HG03159 (cell line): ENCODE results near the gene PLEKHH2.
"Not testable (repeated sequence)": the region's sequence is repeated elsewhere in the genome, so short reads cannot be mapped to it uniquely, and the experiment has no call there.

Experiments used
- ATAC-seq: cut with Tn5 transposase; IDR thresholded peaks from one replicate; pipeline ENCODE4 v1.9.1; 2021; ENCODE audit warnings: mild to moderate bottlenecking, moderate library complexity; ENCODE audit not compliant: unreplicated experiment

The PLEKHH2 gene

DNA sequence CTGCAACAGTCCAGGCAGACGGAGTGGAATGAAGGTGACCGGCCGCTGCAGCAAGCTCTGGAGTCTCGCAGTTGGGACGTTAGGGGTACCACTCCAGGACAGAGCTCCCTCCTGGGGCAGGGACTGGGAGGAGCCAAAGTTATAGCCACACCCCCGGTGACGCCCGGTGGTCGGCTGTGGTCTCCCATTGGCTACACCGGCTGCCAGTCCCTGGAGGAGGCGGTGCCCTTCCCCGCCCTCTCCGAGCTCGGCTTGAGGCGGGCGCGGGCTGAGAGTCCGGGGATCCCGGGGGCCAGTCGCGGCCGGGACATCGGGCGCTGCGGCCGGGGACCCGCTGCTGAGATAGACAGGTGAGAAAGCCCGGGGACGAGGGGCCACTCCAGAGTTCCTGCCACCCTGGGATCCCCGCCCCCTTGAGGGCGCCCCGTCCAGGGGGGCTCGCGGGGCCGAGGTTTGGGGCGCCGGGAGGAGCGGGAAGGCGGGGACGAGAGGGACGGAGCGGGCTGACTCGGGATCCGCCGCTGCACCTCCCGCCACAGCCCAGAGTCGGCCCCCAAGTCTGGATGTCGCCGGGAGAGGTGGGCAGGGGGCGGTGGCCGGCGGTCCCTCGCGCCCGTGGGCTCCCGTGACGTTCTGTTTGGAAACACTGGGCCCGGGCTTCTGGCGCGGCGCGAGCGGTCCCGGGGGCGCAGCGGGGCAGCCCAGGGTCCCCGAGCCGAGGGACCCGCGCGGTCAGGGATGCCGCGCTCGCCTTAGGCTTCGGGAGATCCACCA is at the start of gene PLEKHH2:
TSS of gene PLEKHH2 (plus strand) at position 231 of the 774 bp plus-strand sequence. CDS start 7,414 bp downstream, outside the sequence.
- ATAC-seq, result peak; percentile 100

DNA sequence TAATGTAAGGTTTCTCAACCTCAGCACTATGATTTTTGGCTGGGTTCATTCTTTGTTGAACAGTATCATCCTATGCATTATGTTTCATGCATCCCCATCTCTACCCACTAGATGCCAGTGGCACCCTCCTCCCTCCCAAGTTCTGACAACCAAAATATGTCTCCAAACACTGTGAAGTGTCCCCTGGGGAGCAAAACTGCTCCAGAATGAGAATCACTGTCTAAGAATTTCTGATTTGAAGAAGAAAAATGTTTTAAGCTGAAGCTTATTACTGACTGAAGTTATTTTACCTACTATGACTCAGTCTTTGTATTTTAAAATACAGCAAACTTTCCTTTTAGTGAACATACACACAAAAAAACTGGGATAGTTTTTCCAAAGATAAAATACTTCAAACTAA is 44.6 kb upstream of the PLEKHH2 start:
- ATAC-seq, result no peak

- no peak for ATAC-seq
Measured at GRCh38 chr2:43593254-43593653, 43.8 kb upstream of the PLEKHH2 start.

DNA sequence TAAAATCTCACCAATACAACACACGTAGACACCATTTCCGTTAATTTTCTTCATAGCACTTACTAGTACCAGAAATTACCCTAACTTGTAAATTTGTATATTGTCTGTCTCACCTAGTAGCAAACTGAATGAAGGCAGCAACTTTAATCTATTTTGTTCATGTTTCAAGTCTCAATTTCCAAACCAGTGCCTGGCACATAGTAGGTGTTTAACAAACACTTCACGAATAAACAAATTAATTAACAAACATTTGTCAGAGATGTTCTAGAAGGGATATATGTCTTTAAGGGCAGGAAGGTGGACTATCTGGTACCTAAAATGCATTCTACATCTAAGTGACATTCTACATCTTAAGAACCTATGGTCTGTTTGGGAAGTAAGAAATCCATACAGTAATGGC is 42.2 kb upstream of the PLEKHH2 start:
- ATAC-seq, result no peak

DNA sequence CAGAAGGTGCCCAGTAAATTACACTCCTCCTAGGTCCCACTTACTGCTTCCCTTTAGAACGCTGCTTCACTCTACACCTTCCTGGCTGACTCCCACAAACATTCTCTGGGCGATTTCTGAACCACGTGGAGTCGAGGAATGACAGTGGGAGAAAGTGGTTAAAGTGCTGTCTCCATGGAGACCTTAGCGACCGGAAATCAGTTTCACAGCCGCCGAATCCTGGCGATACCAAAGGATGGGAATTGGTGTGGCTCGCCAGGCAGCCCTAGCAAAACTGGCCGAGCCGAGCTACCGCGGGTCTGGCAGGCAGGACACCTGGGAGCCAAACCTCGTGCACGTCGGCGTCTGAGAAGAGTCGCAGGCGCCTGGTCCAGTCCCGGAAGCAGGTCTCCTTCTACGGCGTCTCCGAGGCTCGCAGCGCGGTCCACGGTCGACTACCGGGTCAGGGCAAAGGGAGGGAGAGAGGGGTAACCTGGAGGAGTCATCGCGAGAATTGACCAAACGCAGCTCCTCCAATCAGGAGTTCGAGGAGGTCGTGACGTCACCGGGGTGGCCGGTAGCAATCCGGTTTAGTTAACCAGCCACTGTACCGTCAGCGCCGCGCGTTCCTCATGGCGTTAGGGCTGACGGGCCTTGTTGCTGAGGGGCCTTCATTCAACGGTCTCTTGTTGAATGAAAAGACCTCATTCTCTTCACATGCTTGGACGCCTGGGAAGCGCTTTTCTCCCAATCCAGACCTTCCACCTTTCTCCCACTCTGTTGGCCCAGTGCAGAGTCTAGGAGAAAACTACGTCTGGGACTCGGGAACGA is 41.3 kb upstream of the PLEKHH2 start, which contains the start of gene THADA:
TSS of gene THADA (minus strand) at position 436 of the 810 bp plus-strand sequence. CDS start 3,646 bp downstream, outside the sequence.
- peak; percentile 96 for ATAC-seq

- not testable (repeated sequence) for ATAC-seq
Measured at GRCh38 chr2:43600596-43600995, 36.5 kb upstream of the PLEKHH2 start.

- no peak for ATAC-seq
Measured at GRCh38 chr2:43604674-43605073, 32.4 kb upstream of the PLEKHH2 start.

- ATAC-seq, result no peak
Measured at GRCh38 chr2:43605079-43605655, 31.9 kb upstream of the PLEKHH2 start.

GRCh38 chr2:43605851-43606250 is 31.2 kb upstream of the PLEKHH2 start:
- no peak for ATAC-seq

DNA sequence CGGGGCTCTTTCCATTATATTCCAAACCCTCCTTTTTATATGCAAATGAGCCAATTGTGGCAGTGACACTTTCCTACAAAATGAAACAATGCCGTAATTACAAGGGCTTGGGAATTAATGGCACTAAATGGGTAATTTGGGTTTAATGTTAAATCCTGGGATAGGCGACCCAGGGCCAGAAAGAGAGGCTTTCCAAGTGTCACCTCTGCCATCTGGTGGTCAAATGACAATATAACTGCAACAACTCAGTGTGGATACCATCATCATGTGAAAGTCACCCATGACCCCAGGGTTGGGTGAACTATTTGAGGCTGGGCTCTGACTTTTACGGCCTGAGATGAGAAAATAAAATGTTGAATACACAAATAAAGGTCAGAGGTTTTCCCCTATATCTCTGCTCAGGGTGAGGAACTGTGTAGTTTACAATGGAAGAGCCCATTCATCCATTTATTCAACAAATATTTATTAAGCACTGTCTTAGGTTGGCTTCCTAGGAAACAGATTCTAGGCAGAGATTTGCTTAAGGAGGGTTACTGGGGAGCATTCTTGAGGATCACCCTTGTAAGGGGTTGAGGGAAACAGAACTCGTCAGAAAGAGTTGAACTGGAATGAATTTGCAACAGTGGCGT is 27.7 kb upstream of the PLEKHH2 start:
- ATAC-seq, result no peak

- no peak for ATAC-seq
Measured at GRCh38 chr2:43610361-43610760, 26.7 kb upstream of the PLEKHH2 start.

- ATAC-seq, result no peak
Measured at GRCh38 chr2:43611987-43612894, 24.8 kb upstream of the PLEKHH2 start.

DNA sequence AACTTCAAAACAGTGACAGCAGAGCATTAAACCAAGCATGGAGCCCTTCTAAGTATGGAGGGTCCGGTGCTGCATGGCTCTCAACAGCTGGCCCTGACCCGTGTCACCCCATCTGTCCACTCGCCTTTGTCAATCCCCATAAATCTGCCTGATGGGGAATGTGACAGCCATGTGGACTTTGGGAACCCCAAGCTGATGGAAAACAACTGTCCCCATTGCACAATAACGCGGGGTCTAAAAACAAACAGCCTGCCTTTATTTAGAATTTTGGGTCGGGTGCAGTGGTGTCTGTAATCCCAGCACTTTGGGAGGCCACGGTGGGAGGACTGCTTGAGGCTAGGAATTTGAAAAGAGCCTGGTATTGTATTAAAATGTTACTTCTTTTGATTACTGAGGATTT is 24.1 kb upstream of the PLEKHH2 start:
- ATAC-seq, result no peak

DNA sequence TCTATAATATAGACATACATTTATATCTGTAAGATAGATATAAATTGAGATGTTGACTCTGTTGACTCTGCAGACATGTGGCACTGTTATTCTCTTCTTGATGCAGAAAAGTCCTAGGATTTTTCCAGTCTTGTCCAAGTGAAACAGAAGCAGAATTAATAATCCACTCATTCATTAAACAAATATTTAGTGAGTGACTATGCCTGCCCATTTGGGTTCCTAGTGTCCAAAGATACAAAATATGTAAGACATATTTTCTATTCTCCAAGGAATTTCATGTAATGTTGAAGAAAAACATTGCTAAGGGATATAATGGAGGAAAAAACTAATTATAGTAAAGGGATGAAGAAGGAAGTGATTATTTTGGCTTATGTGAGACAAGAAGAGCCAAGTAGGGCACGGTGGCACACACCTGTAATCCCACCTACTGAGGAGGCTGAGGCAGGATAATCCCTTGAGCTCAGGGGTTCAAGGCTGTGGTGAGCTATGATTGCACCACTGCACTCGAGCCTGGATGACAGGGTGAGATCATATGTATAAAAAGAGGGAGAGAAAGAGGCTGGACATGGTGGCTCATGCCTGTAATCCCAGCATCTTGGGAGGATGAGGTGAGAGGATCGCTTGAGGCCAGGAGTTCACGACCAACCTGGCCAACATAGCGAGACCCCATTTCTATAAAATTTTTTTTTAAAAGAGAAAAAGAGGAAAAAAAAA is 19.9 kb upstream of the PLEKHH2 start:
- no peak for ATAC-seq

GRCh38 chr2:43619511-43619910 is 17.5 kb upstream of the PLEKHH2 start:
- ATAC-seq, result no peak

- ATAC-seq, result no peak
Measured at GRCh38 chr2:43622931-43623451, 14.1 kb upstream of the PLEKHH2 start.

DNA sequence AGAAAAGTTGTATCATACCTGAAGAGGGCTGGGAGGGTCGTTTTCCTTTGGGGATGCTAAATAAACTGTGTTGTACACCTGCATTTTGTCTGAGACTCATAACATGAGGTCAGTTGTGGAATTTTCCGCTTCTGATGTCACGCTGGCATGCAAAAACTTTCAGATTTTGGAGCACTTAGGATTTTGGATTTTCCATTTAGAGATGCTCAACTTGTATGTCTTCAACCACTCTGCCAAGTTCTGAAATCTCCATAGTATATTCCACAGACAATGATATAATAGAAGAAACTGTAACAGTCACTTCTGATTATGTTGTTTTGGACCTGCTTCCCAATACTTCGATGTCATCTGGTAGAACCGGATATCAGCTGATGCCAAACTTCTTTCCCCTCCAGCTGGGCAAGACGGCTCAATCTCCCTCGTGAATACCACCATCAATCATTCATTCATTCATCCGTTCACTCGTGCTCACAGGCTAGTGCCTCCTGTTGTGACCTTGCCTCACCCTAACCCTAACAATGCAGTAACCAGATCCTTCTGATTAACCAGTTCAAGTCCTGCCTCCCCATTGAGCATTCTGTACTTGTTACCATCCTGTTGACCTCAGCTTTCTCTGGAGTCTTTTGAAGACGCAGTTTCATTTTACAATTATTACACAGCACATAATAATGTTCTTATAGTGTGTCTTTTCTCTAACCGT is 5.3 kb upstream of the PLEKHH2 start:
- ATAC-seq, result no peak

DNA sequence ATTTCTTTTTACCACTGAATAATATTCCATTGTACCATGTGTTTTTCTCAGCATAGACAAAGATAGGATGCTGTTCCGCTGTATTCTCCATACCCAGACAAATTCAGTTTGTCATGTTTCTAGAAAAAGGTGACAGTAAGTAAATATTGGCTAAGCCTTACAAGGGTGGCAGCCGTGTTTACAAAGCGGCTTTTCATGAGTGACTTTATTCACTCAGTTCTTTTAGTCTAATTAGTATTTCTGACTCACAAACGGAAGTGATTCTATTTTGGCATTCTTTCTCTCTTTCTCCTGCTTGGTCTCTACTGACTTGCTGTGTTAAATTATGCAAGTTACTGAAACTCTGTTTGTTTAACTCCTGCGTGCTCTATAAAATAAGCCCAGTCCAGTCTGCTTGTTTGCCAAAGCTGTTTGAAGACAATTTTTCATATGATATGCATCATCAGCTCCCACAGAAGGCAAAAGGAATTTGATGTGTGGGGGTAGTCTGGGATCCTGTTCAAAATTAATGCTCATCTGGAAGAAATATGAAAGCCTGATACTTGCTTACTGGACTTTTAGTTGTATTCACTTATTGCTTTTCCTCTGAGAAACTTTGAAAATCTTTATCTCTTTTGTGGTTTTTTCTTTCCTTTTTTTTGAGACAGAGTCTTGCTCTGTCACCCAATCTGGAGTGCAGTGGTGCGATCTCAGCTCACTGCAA is 2.3 kb upstream of the PLEKHH2 start:
- no peak for ATAC-seq
